HG03039 (cell line): ENCODE measurements around the gene PIAS4.
"Not testable (repeated sequence)": the region's sequence is repeated elsewhere in the genome, so short reads cannot be mapped to it uniquely, and the experiment has no call there.

ENCODE experiments used
- ATAC-seq: cut with Tn5 transposase; IDR thresholded peaks from one replicate; pipeline ENCODE4 v1.9.1; 2021; ENCODE audit warnings: mild to moderate bottlenecking, moderate library complexity; ENCODE audit not compliant: unreplicated experiment

PIAS4 gene

DNA sequence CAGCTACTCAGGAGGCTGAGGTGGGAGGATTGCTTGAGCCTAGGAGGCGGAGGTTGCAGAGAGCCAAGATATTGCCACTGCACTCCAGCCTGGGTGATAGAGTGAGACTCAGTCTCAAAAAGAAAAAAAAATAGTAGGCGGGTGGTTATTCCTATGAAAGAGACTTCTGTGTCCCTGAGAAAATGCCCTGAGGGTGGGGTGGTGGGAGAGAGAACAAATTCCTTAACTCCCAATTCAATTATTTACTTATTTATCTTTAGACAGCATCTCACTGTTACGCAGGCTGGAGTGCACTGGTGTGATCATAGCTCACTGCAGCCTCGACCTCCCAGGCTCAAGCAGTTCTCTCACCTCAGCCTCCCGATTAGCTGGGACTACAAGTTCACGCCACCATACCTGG is 11.9 kb upstream of the PIAS4 start:
- ATAC-seq, result no peak

DNA sequence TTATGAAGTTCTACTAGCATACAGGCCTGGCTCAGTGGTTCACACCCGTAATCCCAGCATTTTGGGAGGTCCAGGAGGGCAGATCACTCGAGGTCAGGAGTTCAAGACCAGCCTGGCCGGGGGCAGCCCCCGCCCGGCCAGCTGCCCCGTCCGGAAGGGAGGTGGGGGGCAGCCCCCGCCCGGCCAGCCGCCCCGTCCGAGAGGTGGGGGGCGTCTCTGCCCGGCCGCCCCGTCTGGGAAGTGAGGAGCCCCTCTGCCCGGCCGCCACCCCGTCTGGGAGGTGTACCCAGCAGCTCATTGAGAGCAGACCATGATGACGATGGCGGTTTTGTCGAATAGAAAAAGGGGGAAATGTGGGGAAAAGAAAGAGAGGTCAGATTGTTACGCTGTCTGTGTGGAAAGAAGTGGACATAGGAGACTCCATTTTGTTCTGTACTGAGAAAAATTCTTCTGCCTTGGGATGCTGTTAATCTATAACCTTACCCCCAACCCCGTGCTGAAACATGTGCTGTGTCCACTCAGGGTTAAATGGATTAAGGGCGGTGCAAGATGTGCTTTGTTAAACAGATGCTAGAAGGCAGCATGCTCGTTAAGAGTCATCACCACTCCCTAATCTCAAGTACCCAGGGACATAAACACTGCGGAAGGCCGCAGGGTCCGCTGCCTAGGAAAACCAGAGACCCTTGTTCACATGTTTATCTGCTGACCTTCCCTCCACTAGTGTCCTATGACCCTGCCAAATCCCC is 8.7 kb upstream of the PIAS4 start:
- not testable (repeated sequence) for ATAC-seq

DNA sequence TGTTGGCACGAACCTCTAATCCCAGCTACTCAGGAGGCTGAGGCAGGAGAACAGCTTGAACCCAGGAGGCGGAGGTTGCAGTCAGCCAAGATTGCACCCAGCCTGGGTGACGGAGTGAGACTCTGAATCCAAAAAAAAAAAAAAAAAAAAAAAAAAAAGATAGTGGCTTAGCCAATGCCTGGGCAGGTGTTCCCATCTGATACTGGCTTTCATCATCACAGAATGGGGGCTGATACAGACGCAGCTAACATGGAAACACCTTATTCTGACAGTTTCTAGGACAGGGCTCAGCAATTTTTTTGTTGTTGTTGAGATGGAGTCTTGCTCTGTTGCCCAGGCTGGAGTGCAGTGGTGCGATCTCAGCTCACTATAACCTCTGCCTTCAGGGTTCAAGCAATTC is 6.7 kb upstream of the PIAS4 start:
- ATAC-seq, result not testable (repeated sequence)

DNA sequence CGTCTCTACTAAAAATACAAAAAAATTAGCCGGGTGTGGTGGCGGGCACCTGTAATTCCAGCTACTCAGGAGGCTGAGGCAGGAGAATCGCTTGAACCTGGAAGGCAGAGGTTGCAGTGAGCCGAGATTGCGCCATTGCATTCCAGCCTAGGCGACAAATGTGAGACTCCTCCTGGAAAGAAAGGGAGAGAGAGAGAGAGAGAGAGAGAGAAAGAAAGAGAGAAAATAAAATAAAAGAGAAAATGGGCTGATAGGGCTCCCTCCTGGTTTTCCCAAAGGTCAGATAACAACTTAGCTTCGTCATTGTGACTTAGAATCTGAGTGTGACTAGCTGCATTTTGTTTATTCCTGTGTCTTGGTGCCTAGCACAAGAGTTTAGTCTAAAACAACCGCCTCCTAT is 2.1 kb upstream of the PIAS4 start:
- not testable (repeated sequence) for ATAC-seq

DNA sequence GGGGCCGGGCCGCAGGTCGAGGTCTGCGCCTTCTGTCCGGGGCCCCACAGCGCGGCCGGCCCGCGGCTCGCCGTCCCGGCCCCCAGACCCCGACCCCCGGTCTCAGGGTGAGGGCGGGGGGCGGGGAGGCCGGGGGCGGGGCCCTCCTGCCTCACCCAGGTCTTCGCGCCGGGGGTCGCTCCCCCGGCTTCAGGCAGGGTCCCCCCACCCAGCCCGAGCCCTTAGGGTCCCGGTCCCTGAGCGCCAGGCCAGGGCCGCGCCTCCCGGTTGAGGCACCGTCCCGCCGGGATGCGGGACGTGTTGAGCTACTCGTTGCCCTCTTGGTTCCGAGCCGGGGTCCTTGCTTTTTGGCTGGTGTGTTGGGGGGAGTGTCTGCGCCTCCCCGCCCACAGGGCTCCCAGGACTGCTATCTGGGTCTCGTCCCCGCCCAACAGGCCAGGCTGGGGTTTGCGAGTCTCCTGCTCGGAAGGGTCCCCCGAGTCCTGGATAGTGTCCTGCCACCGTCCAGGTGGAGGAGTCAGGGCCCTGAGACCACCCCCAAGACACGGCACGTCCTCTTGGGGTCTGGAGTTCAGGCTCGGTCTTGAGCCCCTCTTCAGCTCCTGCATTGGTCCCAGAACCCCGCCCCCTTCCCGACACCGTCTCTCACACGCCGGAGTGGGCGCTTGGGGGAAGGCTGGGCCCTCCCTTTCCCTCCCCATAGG is 452 bp downstream of the PIAS4 start:
- peak; percentile 5 for ATAC-seq

DNA sequence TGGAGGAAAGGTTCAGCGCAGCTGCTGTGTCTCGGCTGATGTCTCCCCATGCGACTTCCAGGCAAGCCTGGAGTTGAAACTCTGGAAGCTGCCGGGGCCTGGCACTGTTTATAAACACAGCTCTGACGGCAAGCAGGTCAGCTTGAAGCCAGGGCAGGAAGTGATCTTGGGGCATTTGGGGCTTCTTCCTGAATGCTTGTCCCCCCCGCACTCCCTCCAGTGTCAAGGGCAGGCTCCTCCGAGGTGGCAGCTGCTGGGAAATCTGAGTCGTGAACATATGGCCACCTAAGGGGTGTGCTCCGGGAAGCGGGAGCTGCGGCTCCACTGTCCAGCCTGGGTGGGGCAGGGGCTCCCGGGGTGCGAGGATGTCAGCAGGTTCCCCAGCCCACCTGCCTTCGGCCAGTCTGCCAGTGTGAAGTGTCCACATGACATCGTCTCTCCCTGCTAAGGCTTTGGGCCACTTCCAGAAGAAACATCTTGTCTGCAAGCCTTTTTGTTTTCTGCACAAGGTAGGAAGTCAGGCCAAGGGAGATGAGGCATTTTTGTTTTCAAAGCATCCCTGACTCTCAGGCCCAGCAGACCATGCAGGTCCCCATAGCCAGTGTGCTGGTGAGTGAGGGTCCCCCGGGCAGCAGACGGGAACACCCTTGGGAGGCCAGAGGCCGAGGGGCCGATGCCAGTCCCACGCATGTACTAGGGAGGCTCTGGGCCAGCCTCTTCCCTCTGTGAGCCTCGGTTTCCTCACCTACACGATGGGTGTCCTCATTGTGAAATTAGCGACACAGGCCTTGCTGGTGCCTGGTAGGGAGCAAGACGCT is 2.7 kb downstream of the PIAS4 start:
- ATAC-seq, result no peak

DNA sequence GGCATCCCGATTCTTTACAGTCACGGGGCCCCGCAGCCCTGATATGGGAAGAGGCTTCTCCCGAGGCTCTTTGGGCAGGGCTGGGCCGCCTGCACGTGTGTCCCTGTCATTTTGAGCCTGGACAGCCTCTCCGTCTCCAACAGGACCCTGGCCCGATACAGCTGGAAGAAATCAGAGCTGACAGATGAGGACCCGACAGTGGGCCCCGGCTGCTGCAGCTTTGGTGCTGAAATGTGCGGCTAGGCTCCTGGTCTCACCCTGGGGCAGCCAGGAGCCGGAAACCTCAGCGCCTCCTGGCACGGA is 3.2 kb downstream of the PIAS4 start:
- no peak for ATAC-seq

DNA sequence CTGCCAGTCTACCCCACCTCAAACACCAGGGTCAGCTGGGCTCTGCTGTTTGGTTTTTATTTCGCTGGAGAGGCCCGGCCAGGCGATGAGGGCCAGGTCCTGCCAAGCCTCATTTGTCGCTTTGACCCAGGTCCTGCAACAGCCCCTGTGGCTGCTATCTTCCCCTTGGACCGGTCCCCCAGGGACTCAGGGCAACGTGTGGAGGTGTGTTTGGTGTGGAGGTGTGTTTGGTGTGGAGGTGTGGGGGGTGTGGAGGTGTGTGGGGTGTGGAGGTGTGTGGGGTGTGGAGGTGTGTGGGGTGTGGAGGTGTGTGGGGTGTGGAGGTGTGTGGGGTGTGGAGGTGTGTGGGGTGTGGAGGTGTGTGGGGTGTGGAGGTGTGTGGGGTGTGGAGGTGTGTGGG is 3.9 kb downstream of the PIAS4 start:
- not testable (repeated sequence) for ATAC-seq

DNA sequence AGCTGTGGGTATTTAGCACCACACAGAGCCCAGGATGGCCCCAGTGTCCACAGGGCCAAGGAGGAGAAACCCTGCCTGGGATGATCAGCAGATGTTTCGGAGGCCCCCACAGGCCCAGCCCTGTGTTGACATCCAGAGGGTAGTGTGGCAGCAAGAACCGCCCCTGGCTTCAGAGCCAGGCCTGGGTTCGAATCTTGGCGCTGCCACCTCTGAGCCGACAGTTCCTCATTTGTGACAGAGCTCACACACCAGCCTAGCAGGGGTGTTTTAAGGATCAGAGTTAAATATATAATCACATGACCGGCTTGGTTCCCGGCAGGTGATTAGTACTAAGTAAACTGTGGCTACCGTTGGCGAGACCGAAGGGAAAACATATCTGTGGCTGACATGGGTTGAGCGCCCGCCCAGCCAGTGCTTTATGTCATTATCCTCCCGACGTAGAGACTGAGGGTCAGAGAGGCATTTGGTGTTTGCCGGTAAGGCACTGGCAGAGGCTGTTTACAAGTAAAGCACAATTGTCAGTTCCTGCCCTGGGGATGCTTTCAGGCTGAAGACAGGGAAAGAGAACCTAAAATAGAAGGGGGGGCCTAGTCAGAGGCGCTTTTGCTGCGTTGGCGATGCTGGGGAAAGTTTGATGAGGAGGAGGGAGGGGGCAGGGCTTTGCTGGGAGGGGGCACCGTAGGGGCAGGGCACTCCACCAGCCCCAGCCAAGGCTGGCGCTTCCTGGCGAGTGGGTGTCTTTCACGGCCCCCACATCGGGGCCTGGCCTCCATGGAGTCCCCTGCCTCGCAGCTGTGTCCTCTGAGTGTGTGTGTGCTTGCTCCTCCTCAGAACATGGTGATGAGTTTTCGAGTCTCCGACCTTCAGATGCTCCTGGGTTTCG is 4.8 kb downstream of the PIAS4 start:
- no peak for ATAC-seq

DNA sequence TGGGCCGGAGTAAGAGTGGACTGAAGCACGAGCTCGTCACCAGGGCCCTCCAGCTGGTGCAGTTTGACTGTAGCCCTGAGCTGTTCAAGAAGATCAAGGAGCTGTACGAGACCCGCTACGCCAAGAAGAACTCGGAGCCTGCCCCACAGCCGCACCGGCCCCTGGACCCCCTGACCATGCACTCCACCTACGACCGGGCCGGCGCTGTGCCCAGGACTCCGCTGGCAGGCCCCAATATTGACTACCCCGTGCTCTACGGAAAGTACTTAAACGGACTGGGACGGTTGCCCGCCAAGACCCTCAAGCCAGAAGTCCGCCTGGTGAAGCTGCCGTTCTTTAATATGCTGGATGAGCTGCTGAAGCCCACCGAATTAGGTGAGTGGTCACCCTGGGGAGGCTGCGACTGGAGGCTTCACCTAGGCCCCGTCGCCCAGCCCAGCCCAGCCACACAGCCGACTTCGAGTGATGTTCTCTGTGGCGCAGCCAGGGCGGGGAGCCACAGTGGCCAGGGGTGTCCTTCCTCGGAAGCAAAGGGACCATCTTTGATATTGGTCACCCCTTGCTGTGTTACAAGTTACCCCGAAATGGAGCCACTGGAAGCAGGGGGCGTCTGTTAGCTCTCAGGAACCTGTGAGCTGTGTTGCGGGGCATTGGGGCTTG is 5.6 kb downstream of the PIAS4 start:
- no peak for ATAC-seq

DNA sequence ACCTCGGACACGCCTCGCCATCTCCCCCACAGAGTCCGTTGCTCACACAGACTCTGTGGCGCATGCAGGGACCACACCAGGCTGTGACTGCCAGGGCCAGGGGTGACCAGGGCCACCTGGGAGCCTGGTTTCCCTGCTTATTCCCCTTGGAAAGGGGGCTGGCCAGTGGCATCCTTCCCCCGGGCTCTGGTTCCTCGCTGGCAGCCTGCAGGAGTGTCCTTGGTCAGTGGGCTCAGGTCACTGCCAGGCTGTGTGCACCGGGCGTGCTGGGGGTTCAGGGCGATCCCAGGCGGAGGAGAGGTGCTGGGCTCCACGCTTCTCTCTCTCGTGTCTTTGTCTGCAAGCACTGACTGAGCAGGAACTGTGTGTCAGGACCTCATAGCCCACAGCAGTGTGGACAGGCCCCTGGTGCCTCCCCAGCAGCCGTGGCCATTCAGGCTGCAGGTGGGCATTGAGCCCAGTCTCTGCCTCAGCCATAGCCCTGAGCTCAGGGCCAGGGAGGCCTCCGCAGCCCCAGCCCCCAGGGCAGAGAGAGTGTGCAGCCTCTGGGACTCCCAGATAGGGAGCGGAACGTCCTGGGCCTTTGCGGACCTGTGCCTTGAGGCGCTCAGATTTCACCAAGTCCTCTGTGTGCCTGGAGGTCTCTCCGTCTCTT is 6.5 kb downstream of the PIAS4 start:
- no peak for ATAC-seq

DNA sequence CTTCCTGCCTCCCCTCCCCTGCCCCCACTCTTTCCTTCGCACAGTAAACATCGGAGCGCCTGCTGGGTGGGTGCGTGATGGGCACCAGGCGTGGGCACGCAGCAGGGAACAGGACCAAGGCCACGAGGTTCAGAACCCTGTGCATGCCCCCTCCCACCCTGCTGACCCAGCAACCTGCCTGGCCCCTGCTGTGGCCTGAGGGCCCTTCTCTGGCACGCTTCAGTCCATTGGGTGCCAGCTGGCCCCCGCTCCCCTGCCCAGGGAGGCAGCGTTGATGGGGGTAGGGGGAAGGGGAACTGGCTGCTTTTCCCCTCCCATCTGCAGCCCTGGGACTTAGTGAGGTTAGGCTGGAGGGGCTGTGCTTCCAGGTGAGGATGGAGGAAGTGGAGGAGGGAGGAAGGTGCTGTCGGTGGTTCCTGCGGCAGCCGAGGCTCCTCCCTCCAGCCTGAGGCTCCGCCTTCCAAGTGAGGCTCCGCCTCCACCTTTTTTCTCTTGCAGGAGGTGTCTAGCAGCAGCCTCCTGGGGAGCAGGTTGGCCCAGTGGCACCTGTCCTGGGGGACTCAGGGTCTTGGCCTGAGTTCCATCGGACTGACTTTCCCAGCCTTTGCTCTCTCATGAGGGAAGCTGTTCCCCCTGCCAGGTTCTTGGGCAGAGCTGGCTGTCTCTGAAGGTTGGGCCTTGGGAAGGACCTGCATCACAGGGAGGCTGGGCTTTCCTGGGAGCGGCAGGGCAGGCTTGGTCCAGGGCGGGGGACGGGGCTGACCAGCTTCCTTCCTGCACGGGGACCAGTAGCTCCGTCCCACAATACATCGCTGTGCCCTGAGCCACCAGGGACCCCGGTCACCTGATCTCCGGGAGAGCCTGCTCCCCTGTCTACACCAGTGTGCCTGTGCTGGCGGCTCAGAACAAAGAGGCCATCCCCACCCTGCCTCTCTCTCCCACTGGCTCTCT is 7.3 kb downstream of the PIAS4 start:
- no peak for ATAC-seq

DNA sequence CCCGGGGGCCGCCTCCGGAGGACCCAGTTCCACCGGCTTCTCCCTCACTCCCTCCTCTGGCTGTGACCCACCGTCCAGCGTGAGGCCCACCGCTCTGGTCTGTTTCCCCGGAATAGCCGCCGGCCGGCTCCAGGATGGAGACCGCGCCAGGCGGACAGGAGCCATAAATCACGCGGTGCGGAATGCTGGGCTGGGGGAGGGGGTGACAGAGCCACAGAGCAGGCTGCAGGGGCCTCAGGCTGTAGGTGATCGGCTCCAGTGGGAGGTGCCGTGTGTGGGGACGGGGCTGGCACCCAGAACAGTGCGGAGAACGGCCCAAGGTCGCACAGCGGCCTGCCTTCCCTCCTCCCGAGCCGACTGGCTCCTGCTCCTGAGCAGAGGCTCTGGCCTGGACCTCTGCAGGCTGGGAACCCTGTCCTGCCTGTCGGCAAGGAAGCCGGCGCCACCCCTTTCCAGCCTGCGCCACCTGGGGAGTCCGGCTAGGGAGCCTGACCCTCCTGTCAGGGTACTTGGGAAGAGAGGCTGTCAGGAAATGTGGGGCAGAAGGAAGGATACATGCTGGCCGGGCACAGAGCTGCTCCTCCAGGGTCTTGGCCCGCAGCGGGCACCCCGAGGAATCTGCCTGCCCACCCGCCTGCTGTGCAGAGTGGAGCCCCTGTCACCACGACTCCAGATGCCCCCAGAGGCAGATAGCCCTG is 8.3 kb downstream of the PIAS4 start:
- ATAC-seq, result no peak

DNA sequence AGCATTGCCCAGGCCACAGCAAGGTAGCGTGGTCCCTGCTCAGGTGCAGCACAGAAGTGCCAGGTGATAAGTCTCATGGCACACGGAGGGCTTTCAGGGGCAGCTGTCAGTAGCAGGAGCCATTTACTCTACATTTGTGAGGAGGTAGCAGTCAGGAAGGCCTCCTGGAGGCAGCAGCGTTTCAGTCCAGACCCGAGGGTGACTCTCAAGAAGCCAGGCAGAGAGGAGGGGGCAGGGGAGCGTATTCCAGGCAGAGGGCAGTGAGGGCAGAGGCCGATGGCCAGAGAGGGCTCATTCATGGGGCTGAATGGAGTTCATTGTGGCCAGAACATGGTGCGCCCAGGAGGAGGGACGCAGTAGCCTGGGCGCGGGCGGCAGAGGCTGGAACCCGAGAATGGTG is 8.9 kb downstream of the PIAS4 start:
- ATAC-seq, result no peak

DNA sequence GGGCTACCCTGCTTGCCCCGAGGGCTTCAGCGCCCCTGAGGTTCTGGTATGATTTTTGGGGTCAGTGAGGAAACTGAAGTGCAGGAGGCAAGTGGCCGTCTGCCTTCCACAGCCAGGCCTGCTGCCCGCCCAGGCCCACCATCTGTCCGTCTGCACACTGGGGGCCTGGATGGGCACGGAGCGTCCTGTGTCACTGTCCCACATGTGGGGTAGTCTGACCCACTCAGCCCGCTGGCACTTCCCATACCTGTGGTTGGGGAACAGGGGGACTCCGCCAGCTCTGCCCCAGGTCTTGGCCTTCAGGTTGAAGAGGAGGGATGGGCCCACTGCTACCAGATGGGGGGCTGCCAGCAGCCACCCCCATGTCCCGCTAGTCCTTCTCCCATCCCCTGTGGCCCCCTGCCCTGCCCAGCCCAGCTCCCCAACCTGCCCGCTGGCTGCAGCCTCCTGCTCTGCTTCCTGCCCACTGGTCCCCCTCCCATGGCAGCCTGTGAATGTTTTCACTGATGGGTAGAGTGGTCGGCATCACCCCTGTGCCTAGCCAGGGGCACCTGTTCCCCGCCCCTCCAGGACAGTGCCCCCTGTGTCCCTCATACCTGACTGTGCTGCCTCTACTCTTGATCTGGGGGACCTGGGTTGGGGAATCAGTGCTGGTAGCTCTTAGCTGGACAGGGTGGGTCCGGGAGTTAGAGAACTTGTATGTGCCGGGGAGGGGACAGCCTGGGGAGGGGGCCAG is 9.5 kb downstream of the PIAS4 start:
- no peak for ATAC-seq

DNA sequence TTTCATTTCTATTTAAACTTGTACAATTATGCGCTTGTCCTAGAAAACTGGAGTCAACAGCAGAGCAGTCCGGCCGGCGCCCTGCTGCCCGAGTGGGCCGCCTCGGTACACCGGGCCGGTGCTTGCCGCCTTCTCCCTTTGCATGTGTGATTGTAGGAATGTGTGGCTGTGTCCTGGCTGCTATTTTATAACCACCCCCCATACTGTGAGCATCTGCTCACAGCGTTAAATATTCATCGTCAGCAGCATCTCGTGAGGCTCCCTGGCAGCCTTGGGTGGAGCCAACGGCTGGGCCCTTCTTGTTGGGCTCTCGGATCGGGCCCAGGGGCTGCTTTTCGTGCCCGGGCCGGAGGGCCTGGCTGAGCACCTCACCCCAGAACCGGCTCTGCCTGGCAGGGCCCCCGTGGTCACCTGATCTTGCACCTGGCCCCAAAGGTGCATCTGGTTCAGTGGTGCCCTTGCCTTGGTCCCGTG is 10.6 kb downstream of the PIAS4 start:
- no peak for ATAC-seq

DNA sequence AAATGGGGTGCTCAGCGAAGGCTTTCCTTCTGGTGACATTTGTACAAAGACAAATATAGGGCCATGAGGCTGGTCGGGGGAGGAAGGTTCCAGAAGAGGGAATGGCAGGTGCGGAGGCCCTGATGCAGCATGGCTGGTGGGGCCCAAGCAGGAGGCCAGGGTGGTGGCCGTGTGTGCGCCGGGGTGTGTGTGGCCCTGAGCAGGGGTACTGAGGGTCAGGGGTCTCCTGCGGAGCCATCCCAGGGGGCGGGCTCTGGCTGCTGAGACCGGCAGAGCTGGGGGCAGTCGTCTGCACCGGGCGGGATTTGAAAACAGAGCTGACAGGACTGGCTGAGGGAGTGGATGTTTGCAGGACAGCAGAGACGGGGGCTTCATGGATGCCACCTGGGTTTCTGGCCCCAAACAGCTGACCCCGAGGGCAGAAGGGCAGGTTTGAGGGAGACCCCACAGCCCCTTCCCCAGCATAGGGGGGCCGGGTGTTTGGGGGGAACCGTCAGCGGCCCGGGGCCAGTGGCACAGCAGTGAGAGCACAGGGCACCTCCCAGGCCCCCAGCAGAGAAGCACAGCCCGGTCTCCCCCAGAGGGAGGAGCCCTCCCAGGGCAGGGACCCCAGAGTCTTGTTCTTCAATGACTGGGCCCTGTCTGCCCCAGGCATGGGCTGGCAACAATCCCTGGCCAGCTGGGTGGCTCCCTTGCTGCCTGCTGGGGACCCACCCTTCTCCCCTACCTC is 11.4 kb downstream of the PIAS4 start:
- no peak for ATAC-seq
